ENCODE data around the gene SOX10.

The SOX10 gene

GRCh38 chr22:38017939-38018885 lies 33.9 kb upstream of the SOX10 start:
- Histone ChIP-seq H3K27me3 (ENCODE audit: low read depth, low read length) (peaks cover 5% of the 10 kb centered on the region; the same call in 1 of the 2 replicates), H3K4me3 (ENCODE audit: low read length) (no peak overlapping the region), H3K27ac (ENCODE audit: low read length) (no peak overlapping the region), H3K79me2 (ENCODE audit: low read length) (no peaks in the 10 kb centered on the region), H3K4me1 (ENCODE audit: low read length) (no peaks in the 10 kb centered on the region), H3K9me3 (ENCODE audit: insufficient read depth, low read length) (no peaks in the 10 kb centered on the region), H2AFZ (ENCODE audit: low read depth, low read length) (no peak overlapping the region), H3K9ac (ENCODE audit: low read length) (no peak overlapping the region), H3K4me2 (ENCODE audit: low read length) (no peak overlapping the region), H3K36me3 (replicated peaks; ENCODE audit: low read depth, low read length) (no peaks in the 10 kb centered on the region), H4K20me1 (ENCODE audit: insufficient read depth, low read length) (no peaks in the 10 kb centered on the region)
- TF ChIP-seq CTCF (IDR thresholded peaks at IDR 0.05; ENCODE audit: low read depth, low read length) (no peak), EZH2phosphoT487 (IDR thresholded peaks at IDR 0.05; ENCODE audit: low read depth) (no peak)

- no peak overlapping the region for H3K27ac ChIP-seq (ENCODE audit: low read length)
- no peak overlapping the region for H2AFZ ChIP-seq (ENCODE audit: low read depth, low read length)
- H3K27me3 ChIP-seq (ENCODE audit: low read depth, low read length) = peaks cover 9% of the 10 kb centered on the region; the same call in 1 of the 2 replicates
- H3K9ac ChIP-seq (ENCODE audit: low read length) = no peak overlapping the region
- no peaks in the 10 kb centered on the region for H3K9me3 ChIP-seq (ENCODE audit: insufficient read depth, low read length)
- no peaks in the 10 kb centered on the region for H4K20me1 ChIP-seq (ENCODE audit: insufficient read depth, low read length)
- H3K4me2 ChIP-seq (ENCODE audit: low read length) = no peak overlapping the region
- H3K4me3 ChIP-seq (ENCODE audit: low read length) = no peak overlapping the region
- H3K79me2 ChIP-seq (ENCODE audit: low read length) = no peaks in the 10 kb centered on the region
- H3K4me1 ChIP-seq (ENCODE audit: low read length) = no peaks in the 10 kb centered on the region
- no peaks in the 10 kb centered on the region for H3K36me3 ChIP-seq (replicated peaks; ENCODE audit: low read depth, low read length)
- no peak for TF ChIP-seq EZH2phosphoT487 (IDR thresholded peaks at IDR 0.05; ENCODE audit: low read depth)
- no peak for TF ChIP-seq CTCF (IDR thresholded peaks at IDR 0.05; ENCODE audit: low read depth, low read length)
Measured at GRCh38 chr22:38017272-38017920, 33.0 kb upstream of the SOX10 start.

DNA sequence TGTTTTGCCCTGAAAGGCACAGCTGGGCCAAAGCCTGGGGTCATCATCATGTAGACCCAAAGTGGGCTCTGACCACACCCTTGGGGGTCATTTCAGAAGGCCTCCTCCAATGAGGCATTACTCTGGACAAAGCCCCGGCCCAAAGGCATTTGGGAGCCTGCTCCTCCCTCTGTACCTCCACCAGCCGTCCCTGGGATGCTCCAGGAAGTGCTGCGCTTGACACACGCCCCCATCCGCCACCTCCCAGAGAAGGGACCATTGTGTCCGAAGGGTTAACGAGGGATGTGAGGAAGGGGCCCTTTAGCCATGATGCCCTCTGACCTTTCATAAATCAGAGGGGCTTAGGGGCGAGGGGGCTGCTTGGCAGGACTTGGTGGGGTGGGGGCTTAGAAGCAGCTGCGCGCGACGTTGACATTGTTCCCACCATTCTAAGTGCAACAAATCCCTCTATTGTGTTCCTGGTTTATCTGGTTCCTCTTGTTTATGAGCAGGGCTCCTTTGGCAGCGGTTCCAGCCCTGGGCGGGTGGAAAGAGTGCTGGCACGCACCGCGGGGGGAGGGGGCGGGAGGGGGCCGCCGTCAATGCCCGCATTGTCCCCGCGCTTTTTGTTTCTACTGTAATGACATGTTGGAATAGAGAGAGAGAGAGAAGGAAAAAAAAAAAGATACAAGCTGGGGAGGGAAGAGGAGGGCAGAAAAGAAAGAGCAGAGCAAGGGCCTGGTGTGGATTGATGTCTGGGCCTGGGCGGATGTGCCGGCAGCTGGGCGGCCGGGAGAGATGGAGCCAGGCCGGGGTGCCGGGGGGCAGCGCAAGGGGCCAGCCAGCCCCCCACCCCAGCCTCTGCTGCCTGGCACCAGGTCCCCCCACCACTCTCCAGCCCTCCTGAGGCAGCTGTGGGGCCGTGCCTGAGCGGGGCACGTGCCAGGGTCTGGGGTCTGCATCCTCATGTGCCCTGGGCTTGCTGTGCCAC lies 32.1 kb upstream of the SOX10 start:
- Histone ChIP-seq H3K79me2 (ENCODE audit: low read length) (no peaks in the 10 kb centered on the region), H3K9me3 (ENCODE audit: insufficient read depth, low read length) (no peaks in the 10 kb centered on the region), H2AFZ (ENCODE audit: low read depth, low read length) (no peak overlapping the region), H3K9ac (ENCODE audit: low read length) (no peak overlapping the region), H3K27me3 (ENCODE audit: low read depth, low read length) (peaks cover 13% of the 10 kb centered on the region; the same call in 1 of the 2 replicates), H3K36me3 (replicated peaks; ENCODE audit: low read depth, low read length) (no peaks in the 10 kb centered on the region), H3K4me2 (ENCODE audit: low read length) (no peak overlapping the region), H3K4me1 (ENCODE audit: low read length) (no peaks in the 10 kb centered on the region), H3K27ac (ENCODE audit: low read length) (no peak overlapping the region), H3K4me3 (ENCODE audit: low read length) (no peak overlapping the region), H4K20me1 (ENCODE audit: insufficient read depth, low read length) (no peaks in the 10 kb centered on the region)
- no peak for TF ChIP-seq CTCF (IDR thresholded peaks at IDR 0.05; ENCODE audit: low read depth, low read length)
- TF ChIP-seq EZH2phosphoT487 (IDR thresholded peaks at IDR 0.05; ENCODE audit: low read depth) = no peak
